ENCODE data around the gene PHF5A.

DNA sequence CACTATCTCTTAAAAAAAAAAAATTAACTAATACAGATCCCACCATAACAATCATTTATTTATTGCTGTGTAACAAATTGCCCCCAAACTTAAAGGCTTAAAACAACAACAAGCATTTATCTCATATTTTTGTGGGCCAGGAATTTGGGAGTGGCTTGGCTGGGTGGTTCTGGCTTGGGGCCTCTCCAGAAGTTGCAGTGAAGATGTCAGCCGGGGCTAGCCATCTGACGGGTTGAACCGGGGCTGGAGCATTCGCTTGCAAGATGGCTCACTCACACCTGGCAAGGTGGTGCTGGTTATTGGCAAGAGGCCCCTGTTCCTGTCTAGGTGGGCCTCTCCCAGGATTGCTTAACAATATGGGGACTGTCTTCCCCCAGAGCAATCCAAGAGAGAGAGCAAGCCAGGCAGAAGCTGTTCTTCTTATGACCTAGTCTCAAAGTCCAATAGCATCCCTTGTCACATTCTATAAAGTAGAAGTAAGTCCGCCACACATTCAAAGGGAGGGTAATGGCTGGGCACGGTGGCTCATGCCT is 29.9 kb upstream of the PHF5A start:
- TF ChIP-seq, protein P1, sequence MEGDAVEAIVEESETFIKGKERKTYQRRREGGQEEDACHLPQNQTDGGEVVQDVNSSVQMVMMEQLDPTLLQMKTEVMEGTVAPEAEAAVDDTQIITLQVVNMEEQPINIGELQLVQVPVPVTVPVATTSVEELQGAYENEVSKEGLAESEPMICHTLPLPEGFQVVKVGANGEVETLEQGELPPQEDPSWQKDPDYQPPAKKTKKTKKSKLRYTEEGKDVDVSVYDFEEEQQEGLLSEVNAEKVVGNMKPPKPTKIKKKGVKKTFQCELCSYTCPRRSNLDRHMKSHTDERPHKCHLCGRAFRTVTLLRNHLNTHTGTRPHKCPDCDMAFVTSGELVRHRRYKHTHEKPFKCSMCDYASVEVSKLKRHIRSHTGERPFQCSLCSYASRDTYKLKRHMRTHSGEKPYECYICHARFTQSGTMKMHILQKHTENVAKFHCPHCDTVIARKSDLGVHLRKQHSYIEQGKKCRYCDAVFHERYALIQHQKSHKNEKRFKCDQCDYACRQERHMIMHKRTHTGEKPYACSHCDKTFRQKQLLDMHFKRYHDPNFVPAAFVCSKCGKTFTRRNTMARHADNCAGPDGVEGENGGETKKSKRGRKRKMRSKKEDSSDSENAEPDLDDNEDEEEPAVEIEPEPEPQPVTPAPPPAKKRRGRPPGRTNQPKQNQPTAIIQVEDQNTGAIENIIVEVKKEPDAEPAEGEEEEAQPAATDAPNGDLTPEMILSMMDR (IDR thresholded peaks at IDR 0.05): no peak
- TF ChIP-seq POLR2A (IDR thresholded peaks at IDR 0.05): no peak
